Measurements from ENCODE around the gene SPOCK2. TPM values are rescaled to one million over a fixed set of nuclear protein-coding genes. Genes with fewer than 3 reads are reported as not detected.
A peak's percentile ranks its signal among the peaks of the same experiment; 100 is the strongest.

Gene SPOCK2
- total and polyA plus RNA-seq, 2 of the 13 experiments (the other 11 are each of a cell fraction or from before 2014, with no cell fraction given): 8.6 to 30.6 TPM

- TF ChIP-seq ZNF773 (CRISPR knock-in tag; IDR thresholded peaks at IDR 0.05; ENCODE audit: borderline replicate concordance) (no peak), TEAD3 (CRISPR knock-in tag; optimal IDR thresholded peaks at IDR 0.05; ENCODE audit: borderline replicate concordance) (no peak), ZNF563 (CRISPR knock-in tag; IDR thresholded peaks at IDR 0.05) (no peak), HOXA3 (CRISPR knock-in tag; IDR thresholded peaks at IDR 0.05) (peak; percentile 88), ZNF784 (CRISPR knock-in tag; IDR thresholded peaks at IDR 0.05; ENCODE audit: borderline replicate concordance) (no peak), POLR2G (IDR thresholded peaks at IDR 0.05; ENCODE audit: low read depth, low read length) (peak; percentile 58), ZNF510 (CRISPR knock-in tag; IDR thresholded peaks at IDR 0.05; ENCODE audit: low read depth) (no peak), ZNF598 (CRISPR knock-in tag; IDR thresholded peaks at IDR 0.05; ENCODE audit: borderline replicate concordance) (no peak), ZNF512B (CRISPR knock-in tag; IDR thresholded peaks at IDR 0.05; ENCODE audit: borderline replicate concordance) (no peak), NFE2L2 (IDR thresholded peaks at IDR 0.05; ENCODE audit: low read length) (no peak), ZNF782 (CRISPR knock-in tag; IDR thresholded peaks at IDR 0.05; ENCODE audit: borderline replicate concordance) (no peak), CBX5 (CRISPR knock-in tag; IDR thresholded peaks at IDR 0.05; ENCODE audit: borderline replicate concordance) (no peak), ZNF362 (CRISPR knock-in tag; IDR thresholded peaks at IDR 0.05; ENCODE audit: borderline replicate concordance) (no peak), ARID4A (CRISPR knock-in tag; IDR thresholded peaks at IDR 0.05; ENCODE audit: borderline replicate concordance) (no peak), ZMAT5 (CRISPR knock-in tag; IDR thresholded peaks at IDR 0.05; ENCODE audit: borderline replicate concordance, low read depth) (no peak), NR2F2 (IDR thresholded peaks at IDR 0.05; ENCODE audit: borderline replicate concordance, low read depth) (peak; percentile 44; the same call in 1 of the 2 replicates), SPEN (CRISPR knock-in tag; IDR thresholded peaks at IDR 0.05; ENCODE audit: low read depth) (no peak), ZNF788 (CRISPR knock-in tag; IDR thresholded peaks at IDR 0.05; ENCODE audit: borderline replicate concordance) (no peak)
These were observed 9.3 kb upstream of the SPOCK2 start (continued) for GRCh38 chr10:72097448-72098300.

All from HepG2 (cell line).